ENCODE measurements around the gene RCC1.
"Not testable (repeated sequence)": the region's sequence is repeated elsewhere in the genome, so short reads cannot be mapped to it uniquely, and the experiment has no call there.

The RCC1 gene, protein sequence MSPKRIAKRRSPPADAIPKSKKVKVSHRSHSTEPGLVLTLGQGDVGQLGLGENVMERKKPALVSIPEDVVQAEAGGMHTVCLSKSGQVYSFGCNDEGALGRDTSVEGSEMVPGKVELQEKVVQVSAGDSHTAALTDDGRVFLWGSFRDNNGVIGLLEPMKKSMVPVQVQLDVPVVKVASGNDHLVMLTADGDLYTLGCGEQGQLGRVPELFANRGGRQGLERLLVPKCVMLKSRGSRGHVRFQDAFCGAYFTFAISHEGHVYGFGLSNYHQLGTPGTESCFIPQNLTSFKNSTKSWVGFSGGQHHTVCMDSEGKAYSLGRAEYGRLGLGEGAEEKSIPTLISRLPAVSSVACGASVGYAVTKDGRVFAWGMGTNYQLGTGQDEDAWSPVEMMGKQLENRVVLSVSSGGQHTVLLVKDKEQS

GRCh38 chr1:28505406-28506187 is at the start of gene RCC1:
Gene RCC1, plus strand, starts transcription at chr1:28506043. Its CDS starts 23,824 bp downstream, at chr1:28529867.
- peak; percentile 98 for DNase-seq

DNA sequence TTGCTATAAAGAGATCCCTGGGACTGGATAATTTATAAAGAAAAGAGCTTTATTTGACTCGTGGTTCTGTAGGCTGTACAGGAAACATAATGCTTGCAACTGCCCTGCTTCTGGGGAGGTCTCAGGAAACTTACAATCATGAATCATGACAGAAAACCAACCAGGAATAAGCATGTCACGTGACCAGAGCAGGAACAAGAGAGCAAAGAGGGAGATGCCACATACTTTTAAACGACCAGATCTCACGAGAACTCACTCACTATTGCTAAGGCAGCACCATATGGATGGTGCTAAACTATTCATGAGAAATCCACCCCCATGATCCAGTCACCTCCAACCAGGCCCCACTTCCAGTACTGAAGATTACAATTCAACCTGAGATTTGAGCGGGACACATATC is 49.8 kb upstream of the RCC1 start:
- DNase-seq = no peak

DNA sequence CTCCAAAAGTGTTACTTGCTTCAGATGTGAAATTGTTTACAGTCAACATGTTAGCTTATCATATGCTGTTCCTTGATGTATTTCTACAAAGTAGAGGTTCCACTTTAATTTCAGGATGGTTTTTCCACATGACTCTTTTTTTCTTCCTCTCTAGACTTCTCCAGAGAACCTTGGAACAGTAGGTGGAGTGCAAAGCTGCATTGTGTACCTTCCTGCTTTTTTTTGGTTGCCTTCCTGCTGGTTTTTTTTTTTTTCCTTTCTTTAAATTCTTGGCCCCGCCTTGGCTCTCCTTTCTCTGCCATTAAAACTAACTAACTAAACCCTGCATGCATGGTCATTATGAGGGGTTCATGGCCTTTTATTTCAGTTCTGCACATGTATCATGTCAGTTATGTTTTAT is 48.2 kb upstream of the RCC1 start:
- no peak for DNase-seq

GRCh38 chr1:28458237-28459228 is 47.3 kb upstream of the RCC1 start:
- no peak for DNase-seq

GRCh38 chr1:28466226-28466778 is 39.5 kb upstream of the RCC1 start:
- DNase-seq = no peak

- no peak for DNase-seq
These were observed 35.7 kb upstream of the RCC1 start for GRCh38 chr1:28470146-28470545.

DNA sequence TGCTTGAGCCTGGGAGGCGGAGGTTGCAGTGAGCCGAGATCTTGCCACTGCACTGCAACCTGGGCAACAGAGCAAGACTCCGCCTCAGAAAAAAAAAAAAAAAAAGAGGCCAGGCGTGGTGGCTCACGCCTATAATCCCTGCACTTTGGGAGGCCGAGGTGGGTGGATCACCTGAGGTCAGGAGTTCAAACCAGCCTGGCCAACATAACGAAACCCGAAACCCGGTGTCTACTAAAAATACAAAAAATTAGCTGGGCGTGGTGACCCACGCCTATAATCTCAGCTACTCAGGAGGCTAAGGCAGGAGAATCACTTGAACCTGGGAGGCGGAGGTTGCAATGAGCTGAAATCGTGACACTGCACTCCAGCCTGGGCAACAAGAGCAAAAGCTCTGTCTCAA is 26.3 kb upstream of the RCC1 start:
- not testable (repeated sequence) for DNase-seq

- DNase-seq = no peak
These were observed 25.5 kb upstream of the RCC1 start for GRCh38 chr1:28480308-28480707.

DNA sequence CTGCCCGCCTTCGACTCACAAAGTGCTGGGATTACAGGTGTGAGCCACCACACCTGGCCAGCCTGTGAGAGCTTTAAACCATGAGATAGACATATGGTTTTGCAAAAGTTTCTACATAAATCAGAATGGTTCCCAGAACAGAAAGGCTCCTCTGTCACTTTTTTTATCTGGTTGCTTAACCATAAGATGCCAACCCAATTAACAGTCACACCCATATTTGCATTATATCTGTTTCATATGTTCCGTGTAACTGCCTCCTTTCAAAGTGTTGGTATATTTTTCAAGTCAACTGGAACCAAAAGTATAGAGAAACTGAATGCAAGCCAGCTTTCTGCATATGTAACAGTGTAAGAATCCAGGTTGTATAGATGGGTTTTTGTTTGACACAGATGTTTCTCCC is 23.7 kb upstream of the RCC1 start:
- no peak for DNase-seq

DNA sequence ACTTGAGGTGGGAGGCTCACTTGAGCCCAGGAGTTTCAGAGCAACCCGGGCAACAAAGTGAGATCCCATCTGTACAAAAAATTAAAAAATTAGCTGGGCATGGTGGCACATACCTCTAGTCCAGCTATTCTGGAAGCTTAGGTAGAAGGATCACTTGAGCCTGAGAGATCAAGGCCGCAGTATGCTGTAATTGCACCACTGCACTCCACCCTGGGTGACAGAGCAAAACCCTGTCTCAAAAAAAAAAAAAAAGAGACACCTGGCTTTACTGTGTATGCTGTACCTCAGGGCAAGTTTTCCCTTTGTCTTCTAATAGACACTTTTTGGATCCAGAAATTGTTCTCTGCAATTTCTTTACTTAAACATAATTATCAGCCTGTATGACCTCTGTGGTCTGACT is 23.1 kb upstream of the RCC1 start:
- DNase-seq = no peak

GRCh38 chr1:28494737-28495136 is 11.1 kb upstream of the RCC1 start:
- DNase-seq = no peak

DNA sequence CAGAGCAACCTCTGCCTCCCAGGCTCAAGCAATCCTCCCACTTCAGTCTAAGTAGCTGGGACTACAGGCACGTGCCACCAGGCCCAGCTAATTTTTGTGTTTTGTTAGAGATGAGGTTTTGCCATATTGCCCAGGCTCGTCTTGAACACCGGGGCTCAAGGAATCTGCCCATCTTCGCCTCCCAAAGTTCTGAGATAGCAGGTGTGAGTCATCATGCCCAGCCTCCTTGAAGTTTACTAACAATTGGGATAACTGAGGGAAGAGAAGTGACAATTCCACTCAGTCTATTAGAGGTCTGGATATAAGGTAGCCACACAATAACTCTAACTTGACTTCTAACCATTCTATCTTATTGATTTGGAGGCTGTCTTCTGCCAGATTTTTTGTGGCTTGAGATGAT is 6.3 kb upstream of the RCC1 start:
- DNase-seq = no peak

DNA sequence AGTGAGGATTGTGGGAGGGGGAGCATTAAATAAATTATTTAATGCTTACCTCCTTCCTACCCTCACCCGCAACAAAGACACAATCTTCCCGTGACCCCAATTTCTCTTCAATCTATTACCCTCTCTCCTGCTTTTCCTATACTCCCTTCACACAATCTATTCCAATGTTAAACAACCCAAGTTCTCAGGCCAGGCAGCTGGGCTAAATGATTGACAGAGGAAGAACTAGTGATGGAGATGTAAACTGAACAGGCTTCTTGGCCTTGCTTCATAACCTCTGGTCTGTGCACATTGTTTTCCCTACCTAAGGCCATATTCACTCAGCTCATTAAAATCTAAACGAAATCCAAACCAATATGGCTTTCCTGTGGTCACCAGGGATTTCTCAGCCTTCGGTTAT is 3.9 kb upstream of the RCC1 start:
- no peak for DNase-seq

GRCh38 chr1:28503117-28503516 is 2.7 kb upstream of the RCC1 start:
- DNase-seq = no peak

DNA sequence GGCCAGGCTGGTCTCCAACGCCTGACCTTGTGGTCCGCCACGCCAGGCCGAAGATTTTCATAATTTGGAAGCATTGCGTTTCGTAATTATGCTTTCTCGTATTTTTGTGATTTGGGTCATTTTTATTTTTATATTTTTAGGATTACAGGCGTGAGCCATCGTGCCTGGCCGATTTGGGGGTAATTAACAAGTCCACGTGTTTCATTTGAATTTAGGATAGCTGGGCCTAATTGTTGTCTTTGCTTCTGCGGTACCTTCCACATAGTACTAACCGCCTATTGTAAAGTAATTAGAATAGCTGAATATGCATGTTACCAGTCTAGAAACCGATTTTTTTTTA is 1.0 kb downstream of the RCC1 start:
- DNase-seq = no peak

DNA sequence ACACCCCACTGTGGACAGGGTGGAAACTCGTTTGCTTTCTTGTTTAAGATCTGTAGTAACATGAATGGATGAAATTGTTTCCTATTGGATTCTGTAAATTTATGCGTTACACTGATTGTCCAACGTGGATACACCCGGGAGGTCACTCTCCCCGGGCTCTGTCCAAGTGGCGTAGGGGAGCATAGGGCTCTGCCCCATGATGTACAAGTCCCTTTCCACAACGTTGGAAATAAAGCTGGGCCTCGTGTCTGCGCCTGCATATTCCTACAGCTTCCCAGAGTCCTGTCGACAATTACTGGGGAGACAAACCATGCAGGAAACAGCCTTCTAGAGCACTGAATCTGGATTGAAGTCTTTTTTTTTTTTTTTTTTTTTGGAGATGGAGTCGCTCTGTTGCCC is 1.4 kb downstream of the RCC1 start:
- DNase-seq = no peak

DNA sequence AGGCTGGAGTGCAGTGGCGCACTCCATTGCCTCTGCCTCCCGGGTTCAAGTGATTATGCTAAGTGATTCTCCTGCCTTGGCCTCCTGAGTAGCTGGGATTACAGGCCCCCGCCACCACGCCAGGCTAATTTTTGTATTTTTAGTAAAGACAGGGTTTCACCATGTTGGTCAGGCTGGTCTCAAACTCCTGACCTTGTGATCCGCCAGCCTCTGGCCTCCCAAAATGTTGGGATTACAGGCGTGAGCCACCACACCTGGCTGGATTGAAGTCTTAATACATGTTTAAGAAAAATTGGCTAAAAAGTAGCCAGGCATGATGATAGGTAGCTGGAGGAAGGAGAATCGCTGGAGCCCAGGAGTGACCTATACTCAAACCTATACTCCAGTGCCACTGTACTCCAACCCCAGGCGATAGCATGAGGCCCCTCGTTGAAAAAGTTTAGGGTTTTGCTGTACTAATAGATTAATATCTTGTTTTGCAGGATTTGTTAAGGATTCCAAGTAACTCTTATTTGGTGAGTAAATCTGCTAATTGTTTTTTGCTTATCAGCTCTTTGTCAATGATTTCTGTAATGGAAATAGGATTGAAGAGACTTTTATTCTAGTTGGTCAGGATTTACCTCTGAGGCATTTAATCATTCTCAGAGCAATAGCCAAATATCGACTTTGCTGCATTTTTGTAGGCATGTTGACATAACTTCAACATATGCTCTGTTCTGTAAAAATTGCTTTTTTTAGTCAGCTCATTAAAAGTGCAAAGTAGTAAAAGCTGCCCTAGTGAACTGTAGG is 2.0 kb downstream of the RCC1 start:
- no peak for DNase-seq

DNA sequence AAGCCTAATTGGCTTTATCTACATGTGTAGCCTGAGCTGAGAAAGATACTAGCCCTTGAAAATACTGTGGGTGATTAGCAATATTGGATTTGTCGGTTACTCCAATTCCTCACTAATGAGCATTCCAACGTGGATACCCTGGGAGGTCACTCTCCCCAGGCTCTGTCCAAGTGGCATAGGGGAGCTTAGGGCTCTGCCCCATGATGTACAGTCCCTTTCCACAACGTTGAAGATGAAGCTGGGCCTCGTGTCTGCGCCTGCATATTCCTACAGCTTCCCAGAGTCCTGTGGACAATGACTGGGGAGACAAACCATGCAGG is 2.6 kb downstream of the RCC1 start:
- no peak for DNase-seq

DNA sequence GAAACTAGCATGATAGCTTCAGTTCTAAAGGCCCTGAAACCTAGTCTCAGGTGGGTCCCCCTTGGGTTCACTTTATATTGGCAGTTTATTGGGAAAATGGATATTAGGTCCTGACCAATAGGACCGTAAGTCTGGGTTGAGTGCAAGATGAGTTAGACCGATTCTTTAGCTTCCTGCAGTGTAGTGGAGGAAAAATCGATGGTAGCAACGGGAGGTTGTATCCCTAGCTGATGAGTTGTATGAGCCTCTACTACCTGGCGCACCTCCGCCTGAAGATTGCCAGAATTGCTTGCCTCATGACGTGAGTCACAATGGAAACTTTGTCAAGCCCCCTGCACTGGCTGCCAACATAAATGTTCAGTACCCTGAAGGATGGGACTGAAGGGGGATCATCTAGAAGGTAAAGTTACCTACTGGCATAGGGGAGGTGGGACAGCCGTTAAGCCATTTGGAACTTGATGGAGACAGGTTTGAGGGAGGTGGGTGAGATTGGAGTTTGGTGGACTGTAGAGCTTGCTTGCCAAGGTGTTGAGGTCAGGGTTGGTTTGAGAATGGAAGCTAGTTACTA is 3.9 kb downstream of the RCC1 start:
- DNase-seq = no peak

DNA sequence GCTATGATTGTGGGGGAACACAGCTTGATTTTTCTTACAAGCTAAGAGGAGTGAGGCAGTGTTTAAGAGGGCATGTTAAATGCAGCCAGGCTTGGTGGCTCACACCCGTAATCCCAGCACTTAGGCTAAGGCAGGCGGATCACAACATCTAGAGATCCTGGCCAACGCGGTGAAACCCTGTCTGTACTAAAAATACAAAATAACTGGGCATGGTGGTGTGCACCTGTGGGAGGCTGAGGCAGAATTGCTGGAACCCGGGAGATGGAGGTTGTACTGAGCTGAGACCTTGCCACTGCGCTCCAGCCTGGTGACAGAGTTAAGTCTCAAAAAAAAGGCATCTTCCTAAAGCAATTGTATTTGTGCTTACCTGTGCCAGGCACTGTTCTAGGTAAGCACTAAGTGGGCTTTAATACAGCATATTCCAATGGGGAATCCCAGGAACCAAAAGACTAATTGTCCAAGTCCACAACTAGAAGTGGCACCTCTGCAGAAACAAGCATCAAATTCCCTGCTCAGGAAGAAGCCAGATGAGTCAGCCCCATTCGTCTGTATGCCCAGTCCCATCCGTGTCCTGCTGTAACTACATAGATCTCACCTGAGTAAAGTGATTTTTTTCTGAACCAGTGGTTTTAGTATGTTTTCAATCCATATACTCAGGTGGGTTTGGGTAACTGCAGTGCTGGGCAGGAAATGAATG is 4.6 kb downstream of the RCC1 start:
- DNase-seq = no peak

DNA sequence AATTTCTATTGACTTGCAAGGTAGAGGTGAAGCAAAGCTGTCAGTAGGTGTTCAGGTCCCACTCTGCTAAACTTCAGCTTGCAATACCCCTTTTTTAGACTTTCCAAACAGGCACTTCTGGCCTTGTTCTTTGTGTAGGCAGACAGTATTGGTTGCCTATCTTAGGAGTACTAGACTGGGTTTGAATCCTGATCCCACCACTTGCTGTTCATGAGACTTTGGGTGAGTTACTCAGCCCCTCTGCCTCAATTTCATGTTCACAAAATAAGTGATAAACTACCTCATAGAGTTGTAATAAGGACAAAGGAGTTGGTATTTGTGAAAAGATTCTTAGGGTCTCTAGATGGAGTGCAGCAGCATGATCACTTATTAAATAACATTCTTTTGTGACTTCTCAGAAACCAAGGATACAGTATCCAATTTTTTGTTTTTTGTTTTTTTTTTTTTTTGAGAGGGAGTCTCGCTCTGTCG is 5.2 kb downstream of the RCC1 start:
- no peak for DNase-seq
